Kidney (tissue), 14 donors: ENCODE data around the gene MAPK8. TPM values are rescaled to one million over a fixed set of nuclear protein-coding genes. Genes with fewer than 3 reads are reported as not detected.

Experiments used
- DNase-seq, 5 donors: peaks; one replicate each; pipeline ENCODE4 v3.0.0-alpha.2; 2013 to 2020
- FAIRE-seq: peaks from 2 replicates; lab custom pipeline; 2012; peaks lifted over from hg19 to GRCh38; lab: Jason Lieb, UNC
- H3K27ac ChIP-seq, 2 donors: one replicate each; pipeline ENCODE4 v1.7.0; 2013; ENCODE audit warnings: low read depth in 2 of 2, low read length in 2 of 2, inconsistent platforms in 1 of 2
- H3K27me3 ChIP-seq: one replicate; pipeline ENCODE4 v1.7.1; 2013; ENCODE audit warnings: low read length, inconsistent platforms; ENCODE audit not compliant: control insufficient read depth, insufficient read depth
- H3K36me3 ChIP-seq, 3 donors: one replicate each; pipeline versions ENCODE4 v1.7.0 to v1.7.1; 2013; ENCODE audit warnings: low read length in 3 of 3, control low read depth in 1 of 3, inconsistent platforms in 1 of 3; ENCODE audit not compliant: insufficient read depth in 3 of 3, control insufficient read depth in 2 of 3
- H3K4me1 ChIP-seq, 3 donors: one replicate each; pipeline versions ENCODE4 v1.7.0 to v1.7.1; 2013; ENCODE audit warnings: low read length in 3 of 3, inconsistent platforms in 1 of 3, low read depth in 1 of 3; ENCODE audit not compliant: control insufficient read depth in 2 of 3, insufficient read depth in 2 of 3
- H3K4me3 ChIP-seq, 3 donors: one replicate each; pipeline versions ENCODE4 v1.7.0 to v1.8.1; 2013; ENCODE audit warnings: low read length in 3 of 3, control low read depth in 1 of 3, inconsistent platforms in 1 of 3
- H3K9ac ChIP-seq, 3 donors: one replicate each; pipeline versions ENCODE4 v1.7.0 to v1.7.1; 2013; ENCODE audit warnings: low read length in 3 of 3, control low read depth in 1 of 3, inconsistent platforms in 1 of 3
- H3K9me3 ChIP-seq, 3 donors: one replicate each; pipeline versions ENCODE4 v1.7.0 to v1.7.1; 2013; ENCODE audit warnings: low read length in 3 of 3, control low read depth in 1 of 3, inconsistent platforms in 1 of 3; ENCODE audit not compliant: control insufficient read depth in 2 of 3, insufficient read depth in 1 of 3
- CTCF ChIP-seq: IDR thresholded peaks from 3 replicates; pipeline ENCODE4 v1.5.1; 2012; ENCODE audit warnings: mild to moderate bottlenecking, moderate library complexity, borderline replicate concordance; ENCODE audit not compliant: insufficient read depth; ENCODE audit errors: extremely low read depth
- intact Hi-C: fragments of 100-400 bp; cut with DNase I; formaldehyde crosslinking; loops from one replicate; pipeline ENCODE4 v1.11.1; 2022
- polyA plus RNA-seq: library from polyadenylated mRNA; stranded (reverse); fragments of 350-450 nt; fragmentation: Illumina TruSeq; extraction: RNeasy Lipid Tissue Mini Kit (QIAGEN cat#74804); gene quantifications from one replicate; pipeline ENCODE4 v1.2.3, GENCODE V29; 2014; ENCODE audit warnings: low read depth, low replicate concordance; ENCODE audit not compliant: insufficient read depth
- total RNA-seq: library from RNA; stranded (reverse); fragmentation: NEBNext Ultra II Directional; extraction: Animal tissue kit (Norgen Biotek cat#: 25700); gene quantifications from one replicate; pipeline ENCODE4 v1.2.1, GENCODE V29; 2021
- donor health status: control.
- donor health status: control.
- donor health status: control.
- donor health status: control.
- donor health status: control.
- donor health status: DM: yes; HTN: yes; CAD: no.
- donor health status: Normal renal cell carcinoma (clear cell type).

The MAPK8 gene
- total and polyA plus RNA-seq, 2 donors from 2014 or later, result 17.0 to 36.7 TPM

GRCh38 chr10:48389846-48390557 is 83.5 kb downstream of the MAPK8 start:
- no peak for DNase-seq
- Histone ChIP-seq H3K27me3 (no peaks in the 10 kb centered on the region), H3K36me3 (no peaks in the 10 kb centered on the region), H3K4me1 (peaks cover 0 to 4% (median 0%) of the 10 kb centered on the region in 3 donors), H3K4me3 (no peak overlapping the region), H3K27ac (no peak overlapping the region), H3K9ac (no peak overlapping the region), H3K9me3 (no peaks in the 10 kb centered on the region)
- TF ChIP-seq CTCF, result no peak
- intact Hi-C loops, result no loop called here
- no peak for FAIRE-seq

DNA sequence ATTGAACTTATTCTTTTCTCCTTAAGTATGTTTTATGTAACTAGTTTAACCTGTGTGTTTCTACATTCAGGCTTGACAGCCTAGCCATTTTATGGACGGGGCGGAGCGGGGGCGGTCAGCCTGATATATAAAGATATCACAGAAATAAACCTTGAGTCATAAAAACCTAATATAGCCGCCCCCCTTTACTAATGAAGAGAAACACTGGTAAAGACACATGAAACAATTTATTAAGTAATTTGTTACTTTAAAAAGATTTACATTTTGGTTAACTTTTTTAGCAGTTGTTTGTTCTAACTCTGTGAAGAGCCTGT is 84.0 kb downstream of the MAPK8 start:
- Histone ChIP-seq H3K27me3 (no peaks in the 10 kb centered on the region), H3K27ac (no peak overlapping the region), H3K4me1 (peaks cover 0 to 4% (median 0%) of the 10 kb centered on the region in 3 donors), H3K36me3 (no peaks in the 10 kb centered on the region), H3K9me3 (no peaks in the 10 kb centered on the region), H3K9ac (no peak overlapping the region), H3K4me3 (no peak overlapping the region)
- DNase-seq (no peak), FAIRE-seq (no peak)
- intact Hi-C loops, result no loop called here
- TF ChIP-seq CTCF, result no peak

DNA sequence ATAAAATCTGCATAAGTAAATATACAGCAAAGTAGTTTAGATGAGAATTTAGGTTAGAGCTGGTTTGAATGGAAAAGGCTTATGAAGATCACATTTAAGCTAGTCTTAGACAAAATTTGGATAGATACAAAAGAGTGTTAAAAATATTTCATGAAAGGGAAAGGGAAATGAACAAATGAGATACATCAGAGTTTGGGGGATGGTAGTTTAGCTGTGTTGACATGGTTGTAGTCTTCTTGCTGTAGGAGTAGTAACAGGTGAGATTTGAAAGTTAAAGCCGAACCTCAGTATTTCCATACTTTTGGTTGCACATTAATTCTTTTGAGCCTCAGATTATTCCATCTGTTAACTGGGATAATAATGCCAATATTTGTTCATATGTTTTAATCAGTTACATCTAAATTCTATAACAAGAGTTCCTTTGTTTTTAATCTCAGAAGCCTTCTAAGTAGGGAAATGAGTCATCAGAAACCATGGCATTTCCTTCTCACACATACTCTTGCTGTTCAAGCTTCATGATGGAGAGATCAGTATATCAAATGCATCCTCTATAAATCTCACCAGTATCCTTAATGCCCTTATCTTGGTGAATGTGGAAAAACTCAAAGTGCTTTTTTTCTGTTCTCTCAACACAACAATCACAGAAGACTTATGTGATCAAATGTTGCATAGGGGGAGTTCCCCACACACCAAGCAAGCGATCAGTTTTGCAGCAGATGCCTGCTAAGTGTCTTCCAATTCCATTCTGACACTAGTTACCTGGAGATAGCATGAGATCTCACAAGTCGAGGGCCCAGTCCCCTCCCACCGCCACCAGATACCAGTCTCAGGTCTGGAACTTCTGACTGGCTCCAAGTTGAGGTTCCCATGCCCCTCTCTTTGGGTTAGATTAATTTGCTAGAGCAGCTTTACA is 84.7 kb downstream of the MAPK8 start:
- intact Hi-C loops, result no loop called here
- Histone ChIP-seq H3K9ac (no peak overlapping the region), H3K4me1 (peaks cover 0 to 4% (median 0%) of the 10 kb centered on the region in 3 donors), H3K27me3 (no peaks in the 10 kb centered on the region), H3K27ac (no peak overlapping the region), H3K36me3 (no peaks in the 10 kb centered on the region), H3K4me3 (no peak overlapping the region), H3K9me3 (no peaks in the 10 kb centered on the region)
- TF ChIP-seq CTCF, result no peak
- no peak for DNase-seq
- no peak for FAIRE-seq
